ENCODE data around the gene OR4A16.

OR4A16 gene

DNA sequence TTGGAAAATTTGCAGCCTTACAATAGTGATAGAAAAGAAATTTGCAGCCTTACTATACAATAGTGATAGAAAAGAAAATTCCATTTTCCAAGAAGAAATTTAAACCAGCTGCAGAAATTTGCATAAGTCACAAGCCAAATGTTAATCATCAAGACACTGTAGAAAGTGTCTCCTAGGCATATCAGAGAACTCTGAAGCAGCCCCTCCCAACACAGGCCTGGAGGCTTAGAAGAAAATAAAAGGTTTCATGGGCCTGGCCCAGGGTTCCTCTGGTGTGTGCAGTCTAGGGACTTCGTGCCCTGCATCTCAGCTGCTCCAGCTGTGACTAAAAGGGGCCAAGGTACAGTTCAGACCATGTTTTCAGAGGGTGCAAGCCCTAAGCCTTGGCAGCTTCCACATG lies 6.0 kb downstream of the OR4A16 start:
- H3K9me2 ChIP-seq (replicated peaks; ENCODE audit: insufficient read depth, low read length): no peaks in the 10 kb centered on the region
- no peak for DNase-seq
- H3K9me3 ChIP-seq (replicated peaks; ENCODE audit: insufficient read depth, low read length): no peaks in the 10 kb centered on the region
- H3K4me2 ChIP-seq (ENCODE audit: low read depth, low read length): no peak overlapping the region
- no peak overlapping the region for H3K27ac ChIP-seq (ENCODE audit: low read length)
- no peaks in the 10 kb centered on the region for H3K79me2 ChIP-seq (ENCODE audit: low read length)
- H3F3A ChIP-seq (ENCODE audit: insufficient read depth, low read length): no peaks in the 10 kb centered on the region
- TF ChIP-seq, protein P1, sequence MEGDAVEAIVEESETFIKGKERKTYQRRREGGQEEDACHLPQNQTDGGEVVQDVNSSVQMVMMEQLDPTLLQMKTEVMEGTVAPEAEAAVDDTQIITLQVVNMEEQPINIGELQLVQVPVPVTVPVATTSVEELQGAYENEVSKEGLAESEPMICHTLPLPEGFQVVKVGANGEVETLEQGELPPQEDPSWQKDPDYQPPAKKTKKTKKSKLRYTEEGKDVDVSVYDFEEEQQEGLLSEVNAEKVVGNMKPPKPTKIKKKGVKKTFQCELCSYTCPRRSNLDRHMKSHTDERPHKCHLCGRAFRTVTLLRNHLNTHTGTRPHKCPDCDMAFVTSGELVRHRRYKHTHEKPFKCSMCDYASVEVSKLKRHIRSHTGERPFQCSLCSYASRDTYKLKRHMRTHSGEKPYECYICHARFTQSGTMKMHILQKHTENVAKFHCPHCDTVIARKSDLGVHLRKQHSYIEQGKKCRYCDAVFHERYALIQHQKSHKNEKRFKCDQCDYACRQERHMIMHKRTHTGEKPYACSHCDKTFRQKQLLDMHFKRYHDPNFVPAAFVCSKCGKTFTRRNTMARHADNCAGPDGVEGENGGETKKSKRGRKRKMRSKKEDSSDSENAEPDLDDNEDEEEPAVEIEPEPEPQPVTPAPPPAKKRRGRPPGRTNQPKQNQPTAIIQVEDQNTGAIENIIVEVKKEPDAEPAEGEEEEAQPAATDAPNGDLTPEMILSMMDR (IDR thresholded peaks at IDR 0.05; ENCODE audit: low read length): no peak
- H3K4me1 ChIP-seq (ENCODE audit: low read length): no peaks in the 10 kb centered on the region
- no peak overlapping the region for H3K9ac ChIP-seq (ENCODE audit: low read length)
- no peaks in the 10 kb centered on the region for H3K36me3 ChIP-seq (replicated peaks; ENCODE audit: insufficient read depth, low read length)
- H4K20me1 ChIP-seq (ENCODE audit: insufficient read depth, low read length): no peaks in the 10 kb centered on the region
- H3K27me3 ChIP-seq (replicated peaks; ENCODE audit: insufficient read depth, low read length): no peaks in the 10 kb centered on the region
- H3K4me3 ChIP-seq (ENCODE audit: low read length): no peak overlapping the region
- no peak overlapping the region for H2AFZ ChIP-seq (ENCODE audit: low read length)

DNA sequence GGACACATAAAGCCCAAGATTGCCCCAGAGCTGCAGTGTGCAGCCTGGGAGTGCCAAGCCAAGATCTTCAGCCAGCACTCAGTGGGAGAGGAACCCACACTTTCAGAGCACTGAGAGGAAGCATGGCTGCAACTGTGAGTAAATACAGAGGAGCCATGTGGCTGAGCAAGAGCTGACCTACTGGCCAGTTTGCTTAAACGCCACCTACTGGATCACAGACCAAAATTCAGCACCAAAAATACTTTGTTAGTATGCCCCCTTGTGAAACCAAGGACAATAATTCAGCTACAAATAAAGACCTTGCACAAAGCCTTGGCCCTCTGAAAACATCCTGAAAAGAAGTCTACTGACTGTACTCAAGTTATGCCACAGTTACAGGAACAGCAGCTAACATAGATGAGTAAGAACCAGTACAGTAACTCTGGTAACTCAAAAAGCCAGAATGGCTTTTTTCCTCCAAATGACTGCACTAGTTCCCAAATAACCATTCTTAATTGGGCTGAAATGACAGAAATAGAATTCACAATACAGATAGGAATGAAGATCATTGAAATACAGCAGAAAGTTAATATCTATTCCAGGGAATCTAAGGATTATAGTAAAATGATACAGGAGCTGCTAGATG lies 14.7 kb downstream of the OR4A16 start:
- TF ChIP-seq EZH2phosphoT487 (IDR thresholded peaks at IDR 0.05; ENCODE audit: low read length): no peak
- no peak for TF ChIP-seq EZH2 (optimal IDR thresholded peaks at IDR 0.05; ENCODE audit: low read depth, low read length)
- TF ChIP-seq, protein P1 (IDR thresholded peaks at IDR 0.05; ENCODE audit: low read length): peak; percentile 44
- no peaks in the 10 kb centered on the region for H3K36me3 ChIP-seq (replicated peaks; ENCODE audit: insufficient read depth, low read length)
- H3K79me2 ChIP-seq (ENCODE audit: low read length): no peaks in the 10 kb centered on the region
- DNase-seq: peak; percentile 55
- no peak overlapping the region for H3K4me2 ChIP-seq (ENCODE audit: low read depth, low read length)
- H3K27ac ChIP-seq (ENCODE audit: low read length): no peak overlapping the region
- H3K9me3 ChIP-seq (replicated peaks; ENCODE audit: insufficient read depth, low read length): no peaks in the 10 kb centered on the region
- H4K20me1 ChIP-seq (ENCODE audit: insufficient read depth, low read length): no peaks in the 10 kb centered on the region
- H2AFZ ChIP-seq (ENCODE audit: low read length): no peak overlapping the region
- no peaks in the 10 kb centered on the region for H3F3A ChIP-seq (ENCODE audit: insufficient read depth, low read length)
- H3K4me1 ChIP-seq (ENCODE audit: low read length): no peaks in the 10 kb centered on the region
- H3K4me3 ChIP-seq (ENCODE audit: low read length): no peak overlapping the region
- H3K27me3 ChIP-seq (replicated peaks; ENCODE audit: insufficient read depth, low read length): no peaks in the 10 kb centered on the region
- no peaks in the 10 kb centered on the region for H3K9me2 ChIP-seq (replicated peaks; ENCODE audit: insufficient read depth, low read length)
- no peak overlapping the region for H3K9ac ChIP-seq (ENCODE audit: low read length)

DNA sequence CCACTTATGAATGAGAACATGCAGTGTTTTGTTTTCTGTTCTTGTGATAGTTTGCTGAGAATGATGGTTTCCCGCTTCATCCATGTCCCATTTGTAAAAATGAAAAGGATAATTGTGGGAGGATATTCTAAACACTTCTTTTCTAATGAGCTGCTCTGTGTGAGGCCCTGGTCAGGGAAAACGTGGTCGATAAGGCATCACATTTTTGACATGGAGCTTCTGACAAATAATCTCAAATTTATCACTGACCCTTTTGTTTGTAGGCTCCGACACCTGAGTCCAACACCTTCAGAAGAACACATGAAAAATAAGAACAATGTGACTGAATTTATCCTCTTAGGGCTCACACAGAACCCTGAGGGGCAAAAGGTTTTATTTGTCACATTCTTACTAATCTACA lies 24.7 kb downstream of the OR4A16 start, which contains the start of gene OR4A15:
TSS of gene OR4A15 (plus strand) at position 301 of the 400 bp plus-strand sequence. CDS start at position 301, 0 bp downstream.
- H3K9me2 ChIP-seq (replicated peaks; ENCODE audit: insufficient read depth, low read length): no peaks in the 10 kb centered on the region
- H3K4me2 ChIP-seq (ENCODE audit: low read depth, low read length): no peak within 1 kb of the TSS
- TF ChIP-seq EZH2 (optimal IDR thresholded peaks at IDR 0.05; ENCODE audit: low read depth, low read length) (no peak), EZH2phosphoT487 (IDR thresholded peaks at IDR 0.05; ENCODE audit: low read length) (no peak)
- TF ChIP-seq, protein P1 (IDR thresholded peaks at IDR 0.05; ENCODE audit: low read length): no peak
- no peaks in the 10 kb centered on the region for H3K36me3 ChIP-seq (replicated peaks; ENCODE audit: insufficient read depth, low read length)
- no peaks in the 10 kb centered on the region for H3K9me3 ChIP-seq (replicated peaks; ENCODE audit: insufficient read depth, low read length)
- no peaks in the 10 kb centered on the region for H3F3A ChIP-seq (ENCODE audit: insufficient read depth, low read length)
- H3K27me3 ChIP-seq (replicated peaks; ENCODE audit: insufficient read depth, low read length): no peaks in the 10 kb centered on the region
- no peaks in the 10 kb centered on the region for H3K4me1 ChIP-seq (ENCODE audit: low read length)
- H3K9ac ChIP-seq (ENCODE audit: low read length): no peak within 1 kb of the TSS
- no peak within 1 kb of the TSS for H2AFZ ChIP-seq (ENCODE audit: low read length)
- H4K20me1 ChIP-seq (ENCODE audit: insufficient read depth, low read length): no peaks in the 10 kb centered on the region
- DNase-seq: no peak
- no peak within 1 kb of the TSS for H3K4me3 ChIP-seq (ENCODE audit: low read length)
- H3K27ac ChIP-seq (ENCODE audit: low read length): no peak within 1 kb of the TSS
- no peaks in the 10 kb centered on the region for H3K79me2 ChIP-seq (ENCODE audit: low read length)
